A673 (cell line): Measurements from ENCODE around the gene MSRB2. TPM values are rescaled to one million over a fixed set of nuclear protein-coding genes. Genes with fewer than 3 reads are reported as not detected.

Experiments
- BruUV-seq: library from RNA; stranded (reverse); fragments of 400-500 nt; replicated peaks from 2 replicates; lab custom pipeline; 2021; lab: Mats Ljungman, UMichigan
- CTCF ChIA-PET: fragments of 300-600 bp; sonication (Branson Sonifier 250); formaldehyde crosslinking; loops from one replicate; lab custom pipeline; 2022; ENCODE audit warnings: antibody characterized with exemption; lab: Charles Lee
- POLR2A ChIA-PET: fragments of 300-600 bp; sonication (Branson Sonifier 250); formaldehyde crosslinking; loops from one replicate; lab custom pipeline; 2022; ENCODE audit warnings: antibody characterized with exemption; ENCODE audit not compliant: low non-redundant PET; lab: Charles Lee
- DNase-seq: peaks from one replicate; pipeline ENCODE4 v3.0.0-alpha.2; 2015; ENCODE audit warnings: low spot score
- H3K27ac ChIP-seq: fragments of 200-600 bp; sonication (generic); 2 replicates; pipeline ENCODE4 v1.5.1; 2016; ENCODE audit warnings: mixed run types, low read depth, mild to moderate bottlenecking, mixed read lengths, antibody characterized with exemption, low read length; ENCODE audit not compliant: poor library complexity, severe bottlenecking
- H3K27me3 ChIP-seq: fragments of 200-600 bp; sonication (generic); replicated peaks from 2 replicates; pipeline ENCODE4 v1.6.1; 2017; ENCODE audit warnings: mixed run types, low read depth, mild to moderate bottlenecking, mixed read lengths, antibody characterized with exemption, low read length; ENCODE audit not compliant: insufficient read depth, poor library complexity
- H3K36me3 ChIP-seq: fragments of 200-600 bp; sonication (generic); 2 replicates; pipeline ENCODE4 v1.6.1; 2016; ENCODE audit warnings: mixed run types, mild to moderate bottlenecking, mixed read lengths, antibody characterized with exemption, low read length; ENCODE audit not compliant: insufficient read depth, poor library complexity, severe bottlenecking
- H3K4me1 ChIP-seq: fragments of 200-600 bp; sonication (generic); 2 replicates; pipeline ENCODE4 v1.6.1; 2017; ENCODE audit warnings: mixed run types, mild to moderate bottlenecking, mixed read lengths, antibody characterized with exemption, low read length; ENCODE audit not compliant: insufficient read depth, poor library complexity, severe bottlenecking
- H3K4me3 ChIP-seq: fragments of 200-600 bp; sonication (generic); 2 replicates; pipeline ENCODE4 v1.5.1; 2016; ENCODE audit warnings: low read depth, mixed run types, mild to moderate bottlenecking, mixed read lengths, low read length; ENCODE audit not compliant: poor library complexity, severe bottlenecking
- H3K9me3 ChIP-seq: fragments of 200-600 bp; sonication (generic); 2 replicates; pipeline ENCODE4 v1.6.1; 2016; ENCODE audit warnings: mixed run types, low read depth, mild to moderate bottlenecking, mixed read lengths, antibody characterized with exemption, low read length; ENCODE audit not compliant: poor library complexity, severe bottlenecking
- CTCF ChIP-seq: fragments of 300-800, 200-600 bp; sonication (generic); conservative IDR thresholded peaks from 2 replicates; pipeline ENCODE4 v1.5.1; 2017; ENCODE audit warnings: low read depth, mild to moderate bottlenecking, antibody characterized with exemption, low read length, moderate library complexity, mixed read lengths
- EZH2 ChIP-seq: fragments of 200-600 bp; sonication (generic); IDR thresholded peaks from 2 replicates; pipeline ENCODE4 v1.6.1; 2017; ENCODE audit warnings: borderline replicate concordance, low read depth, mild to moderate bottlenecking, mixed read lengths, antibody characterized with exemption, low read length; ENCODE audit not compliant: poor library complexity, severe bottlenecking
- intact Hi-C: fragments of 100-400 bp; cut with micrococcal nuclease; formaldehyde crosslinking; loops from one replicate; pipeline ENCODE4 v1.10.0; 2022; ENCODE audit not compliant: unreplicated experiment
- total RNA-seq: library from RNA; stranded (reverse); gene quantifications from 2 replicates; pipeline ENCODE4 v1.2.3, GENCODE V29; 2021

The MSRB2 gene
- total RNA-seq, 1 experiment from 2014 or later, result 6.4 TPM

GRCh38 chr10:23106331-23107072, 11.1 kb downstream of the MSRB2 start:
- intact Hi-C loops, result no loop called here
- Histone ChIP-seq H3K4me3 (no peak overlapping the region), H3K27me3 (no peaks in the 10 kb centered on the region), H3K27ac (no peak overlapping the region), H3K4me1 (no peaks in the 10 kb centered on the region), H3K36me3 (no peaks in the 10 kb centered on the region), H3K9me3 (peaks cover 1% of the 10 kb centered on the region)
- no TSS peak for BruUV-seq
- no peak for TF ChIP-seq EZH2
- no peak for DNase-seq
- ChIA-PET CTCF (no interaction called here), POLR2A (no interaction called here)

- POLR2A ChIA-PET, result no interaction called here
- Histone ChIP-seq H3K4me1 (peaks cover 15% of the 10 kb centered on the region), H3K27me3 (no peaks in the 10 kb centered on the region), H3K36me3 (no peaks in the 10 kb centered on the region), H3K27ac (no peak overlapping the region), H3K9me3 (no peaks in the 10 kb centered on the region), H3K4me3 (no peak overlapping the region)
- DNase-seq, result no peak
- CTCF ChIA-PET, result no interaction called here
- no peak for TF ChIP-seq CTCF
- no peak for TF ChIP-seq EZH2
- intact Hi-C loops, result no loop called here
- no TSS peak for BruUV-seq
These were observed 15.5 kb downstream of the MSRB2 start for GRCh38 chr10:23110722-23111516.

- CTCF ChIA-PET, result no interaction called here
These were observed 16.3 kb downstream of the MSRB2 start for GRCh38 chr10:23111517-23112286.

More at GRCh38 chr10:23111517-23112286, 16.3 kb downstream of the MSRB2 start:
- H3K9me3 ChIP-seq, result no peaks in the 10 kb centered on the region
- no peak for TF ChIP-seq CTCF
- no peak for TF ChIP-seq EZH2
- H3K27me3 ChIP-seq, result no peaks in the 10 kb centered on the region
- intact Hi-C loops, result no loop called here
- POLR2A ChIA-PET, result no interaction called here
- H3K4me3 ChIP-seq, result no peak overlapping the region
- H3K36me3 ChIP-seq, result no peaks in the 10 kb centered on the region
- no peak for DNase-seq
- BruUV-seq, result no TSS peak
- H3K27ac ChIP-seq, result no peak overlapping the region
- peaks cover 15% of the 10 kb centered on the region for H3K4me1 ChIP-seq
